KBM-7 (cell line): ENCODE results near the gene CDH23.
A peak's percentile ranks its signal among the peaks of the same experiment; 100 is the strongest.

ENCODE experiments used
- DNase-seq: peaks from one replicate; pipeline ENCODE4 v3.0.0-alpha.2; 2015
- in situ Hi-C: fragments of 300-500 bp; cut with MboI; formaldehyde crosslinking; loops from 2 replicates; pipeline ENCODE4 v1.14.3; 2020; ENCODE audit warnings: low sequenced_read_pairs, low pct_unique_long_range_greater_than_20kb, mixed read lengths

CDH23 gene

GRCh38 chr10:71788954-71789353, 392.2 kb downstream of the CDH23 start:
- DNase-seq, result no peak
- in situ Hi-C loops, result no loop called here

- no peak for DNase-seq
- in situ Hi-C loops, result no loop called here
These were observed 393.2 kb downstream of the CDH23 start for GRCh38 chr10:71789871-71790270.

DNA sequence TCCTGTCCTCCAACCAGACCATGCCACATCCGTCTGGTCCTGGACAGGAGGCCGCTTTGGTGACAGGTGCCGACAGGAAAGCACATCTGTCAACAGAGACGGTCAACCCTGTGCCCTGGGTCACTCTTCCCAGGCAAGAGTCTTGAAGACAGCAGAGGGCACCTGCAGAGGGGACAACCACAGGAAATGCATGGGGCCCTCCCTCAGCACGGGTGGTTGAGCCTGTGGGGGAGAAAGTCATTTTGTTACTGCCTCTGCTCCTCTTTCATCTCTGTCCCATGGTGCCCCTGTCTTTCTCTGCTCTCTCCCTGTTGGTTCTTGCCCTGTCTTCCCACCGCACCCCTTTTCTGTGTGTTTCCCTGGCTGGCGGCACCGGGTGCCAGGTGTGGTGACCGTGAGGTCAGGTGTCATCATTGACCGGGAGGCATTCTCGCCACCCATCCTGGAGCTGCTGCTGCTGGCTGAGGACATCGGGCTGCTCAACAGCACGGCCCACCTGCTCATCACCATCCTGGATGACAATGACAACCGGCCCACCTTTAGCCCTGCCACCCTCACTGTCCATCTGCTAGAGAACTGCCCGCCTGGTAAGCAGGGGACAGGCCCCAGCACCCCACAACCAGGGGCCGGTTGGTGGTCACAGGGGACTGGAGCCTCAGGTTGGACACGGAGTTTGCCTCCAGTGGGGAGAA, 394.2 kb downstream of the CDH23 start:
- peak; percentile 44 for DNase-seq
- in situ Hi-C loops, result no loop called here

GRCh38 chr10:71795248-71795647, 398.5 kb downstream of the CDH23 start:
- in situ Hi-C loops, result no loop called here
- peak; percentile 61 for DNase-seq

DNA sequence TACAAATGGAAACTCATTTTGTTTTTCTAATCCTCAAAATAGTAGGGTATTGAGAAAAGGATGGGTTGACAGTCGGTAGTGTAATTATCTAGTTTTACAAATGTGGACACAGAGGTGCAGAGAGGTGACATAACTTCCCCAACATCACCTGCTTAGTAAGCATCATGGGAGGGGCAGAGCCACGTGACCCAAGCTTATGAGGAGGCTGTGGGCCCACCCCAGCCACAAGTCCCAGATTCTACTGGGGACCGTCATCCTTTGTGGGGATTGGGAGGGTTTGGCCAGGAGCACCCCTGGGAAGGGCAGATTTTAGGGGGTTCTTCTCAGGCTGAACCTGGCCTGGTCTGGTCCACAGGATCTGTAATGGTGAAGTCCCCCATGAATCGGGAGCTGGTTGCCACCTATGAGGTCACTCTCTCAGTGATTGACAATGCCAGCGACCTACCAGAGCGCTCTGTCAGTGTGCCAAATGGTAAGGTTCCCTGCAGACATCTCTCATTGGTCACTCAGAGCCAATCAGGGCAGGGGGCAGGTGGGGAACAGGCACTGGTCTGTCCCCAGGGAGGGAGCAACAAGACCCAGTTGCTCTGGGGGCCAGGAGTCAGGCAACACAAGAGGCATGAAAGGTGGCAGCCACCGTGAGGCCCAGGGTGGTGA, 400.2 kb downstream of the CDH23 start:
- no peak for DNase-seq
- in situ Hi-C loops, result no loop called here

DNA sequence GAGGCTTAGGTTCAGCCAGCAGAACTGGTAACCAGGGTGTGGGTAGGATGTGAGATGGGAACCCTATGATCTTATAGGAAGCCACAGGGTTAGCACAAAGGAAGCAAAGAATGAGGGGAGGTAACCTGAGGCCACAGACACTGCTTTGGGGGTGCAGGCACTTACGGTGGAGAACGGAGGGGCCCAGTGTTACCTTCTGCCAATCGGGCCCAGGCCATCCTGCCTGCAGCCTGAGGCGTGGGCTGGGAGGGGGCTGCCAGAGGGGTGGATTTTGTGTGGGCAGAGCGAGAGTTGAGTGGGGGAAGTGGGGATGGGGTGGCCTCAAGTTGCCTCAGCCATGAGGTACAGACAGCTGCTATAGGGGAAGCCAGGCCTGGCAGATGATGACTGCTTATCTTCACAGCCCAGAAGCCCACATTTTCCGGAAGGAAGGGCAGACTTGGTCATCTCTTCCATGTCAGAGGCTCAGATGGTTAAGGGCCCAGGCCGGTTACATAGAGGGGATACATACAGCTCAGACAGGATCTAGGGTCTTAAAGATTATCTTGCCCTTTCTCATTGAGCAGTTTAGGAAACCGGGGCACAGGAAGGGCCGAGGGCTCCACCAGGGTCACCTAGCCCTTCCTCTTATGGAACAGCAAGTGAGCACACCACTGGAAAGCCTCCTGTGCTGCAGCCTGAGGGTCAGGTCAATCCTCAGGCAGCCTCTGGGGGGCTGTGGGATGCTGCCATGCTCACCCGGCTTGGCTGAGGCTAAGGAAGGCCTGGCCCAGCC, 401.0 kb downstream of the CDH23 start:
- in situ Hi-C loops, result no loop called here

GRCh38 chr10:71798308-71798624, 401.5 kb downstream of the CDH23 start:
- in situ Hi-C loops, result no loop called here
- no peak for DNase-seq

More for the DNA sequence above, 401.0 kb downstream of the CDH23 start:
- peak; percentile 94 for DNase-seq

- in situ Hi-C loops, result no loop called here
These were observed 402.4 kb downstream of the CDH23 start for GRCh38 chr10:71799112-71799511.

GRCh38 chr10:71799608-71800453, 403.1 kb downstream of the CDH23 start:
- in situ Hi-C loops, result no loop called here
- no peak for DNase-seq

More at GRCh38 chr10:71799112-71799511, 402.4 kb downstream of the CDH23 start:
- no peak for DNase-seq

- peak; percentile 80 for DNase-seq
- in situ Hi-C loops, result no loop called here
These were observed 404.6 kb downstream of the CDH23 start for GRCh38 chr10:71801361-71801760.

DNA sequence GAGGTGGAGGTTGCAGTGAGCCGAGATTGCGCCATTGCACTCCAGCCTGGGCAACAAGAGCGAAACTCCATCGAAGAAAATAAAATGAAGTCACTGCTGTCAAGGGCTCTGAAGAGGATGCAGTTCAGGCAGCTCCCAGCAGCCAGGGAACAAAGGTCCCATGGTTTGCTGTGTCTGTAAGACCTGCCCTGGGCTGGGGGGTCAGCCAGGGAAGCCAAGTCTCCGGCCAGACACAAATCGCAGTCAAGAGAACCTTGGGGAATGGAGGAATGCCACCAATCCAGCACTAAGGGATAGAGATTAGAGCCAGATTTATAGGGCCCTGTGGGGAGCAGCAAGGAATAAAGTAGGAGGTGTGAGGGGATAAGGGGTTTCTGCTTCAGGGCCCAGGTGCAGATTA, 405.5 kb downstream of the CDH23 start:
- in situ Hi-C loops, result no loop called here
- DNase-seq, result no peak

DNA sequence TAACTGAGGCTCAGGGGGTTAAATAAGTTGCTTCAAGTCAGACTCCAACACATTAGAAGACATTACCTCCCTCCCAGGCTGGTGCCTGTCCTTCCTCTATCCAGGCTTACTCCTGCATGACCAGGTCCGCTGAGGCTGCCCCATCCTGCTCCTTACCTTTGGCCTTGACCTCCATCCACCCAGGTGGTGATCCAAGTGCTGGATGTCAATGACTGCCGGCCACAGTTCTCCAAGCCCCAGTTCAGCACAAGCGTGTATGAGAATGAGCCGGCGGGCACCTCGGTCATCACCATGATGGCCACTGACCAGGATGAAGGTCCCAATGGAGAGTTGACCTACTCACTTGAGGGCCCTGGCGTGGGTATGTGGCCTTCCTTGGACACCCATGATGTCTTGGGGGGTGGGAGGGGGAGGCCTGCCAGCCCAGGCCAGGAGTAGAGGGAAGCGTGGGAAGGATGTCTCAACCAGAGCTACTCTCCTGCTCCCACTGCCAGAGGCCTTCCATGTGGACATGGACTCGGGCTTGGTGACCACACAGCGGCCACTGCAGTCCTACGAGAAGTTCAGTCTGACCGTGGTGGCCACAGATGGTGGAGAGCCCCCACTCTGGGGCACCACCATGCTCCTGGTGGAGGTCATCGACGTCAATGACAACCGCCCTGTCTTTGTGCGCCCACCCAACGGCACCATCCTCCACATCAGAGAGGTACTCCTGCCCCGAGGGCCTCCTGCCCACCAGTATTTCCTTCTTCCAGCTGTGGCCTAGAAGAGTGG, 406.2 kb downstream of the CDH23 start:
- DNase-seq, result no peak
- in situ Hi-C loops, result no loop called here

- in situ Hi-C loops, result no loop called here
- DNase-seq, result peak; percentile 96
These were observed 407.4 kb downstream of the CDH23 start for GRCh38 chr10:71804077-71804476.

DNA sequence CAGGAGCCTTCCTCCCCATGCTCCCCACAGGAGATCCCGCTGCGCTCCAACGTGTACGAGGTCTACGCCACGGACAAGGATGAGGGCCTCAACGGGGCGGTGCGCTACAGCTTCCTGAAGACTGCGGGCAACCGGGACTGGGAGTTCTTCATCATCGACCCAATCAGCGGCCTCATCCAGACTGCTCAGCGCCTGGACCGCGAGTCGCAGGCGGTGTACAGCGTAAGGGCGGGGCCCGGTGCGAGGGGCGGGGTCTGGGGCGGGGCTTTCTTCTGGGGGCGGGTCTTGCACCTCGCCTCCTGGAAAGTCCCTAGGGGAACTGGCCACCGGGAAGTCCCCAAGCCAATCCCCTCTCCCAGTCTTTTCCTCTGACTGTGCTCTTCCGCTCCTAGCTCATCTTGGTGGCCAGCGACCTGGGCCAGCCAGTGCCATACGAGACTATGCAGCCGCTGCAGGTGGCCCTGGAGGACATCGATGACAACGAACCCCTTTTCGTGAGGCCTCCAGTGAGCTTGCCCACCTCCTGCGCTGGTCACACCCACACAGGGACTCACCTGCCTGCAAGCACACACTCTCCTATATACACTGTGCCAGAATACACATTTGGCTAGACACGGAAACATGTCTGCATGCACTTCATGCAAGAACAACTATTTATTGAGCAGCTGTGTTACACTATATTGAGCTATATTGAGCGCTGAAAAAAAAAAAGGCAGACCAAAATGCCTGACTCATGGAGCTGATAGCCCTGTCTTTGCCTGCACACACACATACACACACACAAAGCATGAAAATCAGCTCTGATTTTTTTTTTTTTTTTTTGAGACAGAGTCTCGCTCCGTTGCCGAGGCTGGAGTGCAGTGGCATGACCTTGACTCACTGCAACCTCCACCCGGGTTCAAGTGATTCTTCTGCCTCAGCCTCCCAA, 409.3 kb downstream of the CDH23 start:
- in situ Hi-C loops, result no loop called here
- no peak for DNase-seq

DNA sequence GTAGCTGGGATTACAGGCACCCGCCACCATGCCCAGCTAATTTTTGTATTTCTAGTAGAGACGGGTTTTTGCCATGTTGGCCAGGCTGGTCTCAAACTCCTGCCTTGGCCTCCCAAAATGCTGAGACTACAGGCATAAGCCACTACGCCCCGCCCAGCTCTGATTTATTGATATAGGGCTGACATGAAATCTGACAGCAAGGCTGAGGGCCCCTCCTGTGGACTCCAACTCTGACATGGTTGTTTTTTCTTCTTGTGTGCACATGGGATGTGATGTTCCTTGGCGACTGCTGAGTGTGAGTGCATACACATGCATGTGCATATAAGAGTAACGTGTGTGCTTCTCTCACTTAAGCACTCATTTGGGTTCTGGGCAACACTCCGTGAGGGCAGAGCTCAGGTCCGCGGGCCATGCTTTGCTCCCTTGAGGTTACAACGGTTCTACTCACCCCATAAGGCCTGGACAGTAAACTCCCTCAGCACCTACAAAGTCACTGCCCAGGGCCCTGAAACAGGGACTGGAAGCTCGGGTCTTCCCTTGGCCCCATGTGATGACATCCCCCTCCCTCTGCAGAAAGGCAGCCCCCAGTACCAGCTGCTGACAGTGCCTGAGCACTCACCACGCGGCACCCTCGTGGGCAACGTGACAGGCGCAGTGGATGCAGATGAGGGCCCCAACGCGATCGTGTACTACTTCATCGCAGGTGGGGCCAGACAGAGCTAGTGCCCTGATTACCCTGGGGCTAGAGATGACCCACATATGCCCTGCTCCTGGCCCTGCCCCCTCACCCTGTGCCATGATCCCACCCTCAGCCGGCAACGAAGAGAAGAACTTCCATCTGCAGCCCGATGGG, 410.2 kb downstream of the CDH23 start:
- no peak for DNase-seq
- in situ Hi-C loops, result no loop called here

DNA sequence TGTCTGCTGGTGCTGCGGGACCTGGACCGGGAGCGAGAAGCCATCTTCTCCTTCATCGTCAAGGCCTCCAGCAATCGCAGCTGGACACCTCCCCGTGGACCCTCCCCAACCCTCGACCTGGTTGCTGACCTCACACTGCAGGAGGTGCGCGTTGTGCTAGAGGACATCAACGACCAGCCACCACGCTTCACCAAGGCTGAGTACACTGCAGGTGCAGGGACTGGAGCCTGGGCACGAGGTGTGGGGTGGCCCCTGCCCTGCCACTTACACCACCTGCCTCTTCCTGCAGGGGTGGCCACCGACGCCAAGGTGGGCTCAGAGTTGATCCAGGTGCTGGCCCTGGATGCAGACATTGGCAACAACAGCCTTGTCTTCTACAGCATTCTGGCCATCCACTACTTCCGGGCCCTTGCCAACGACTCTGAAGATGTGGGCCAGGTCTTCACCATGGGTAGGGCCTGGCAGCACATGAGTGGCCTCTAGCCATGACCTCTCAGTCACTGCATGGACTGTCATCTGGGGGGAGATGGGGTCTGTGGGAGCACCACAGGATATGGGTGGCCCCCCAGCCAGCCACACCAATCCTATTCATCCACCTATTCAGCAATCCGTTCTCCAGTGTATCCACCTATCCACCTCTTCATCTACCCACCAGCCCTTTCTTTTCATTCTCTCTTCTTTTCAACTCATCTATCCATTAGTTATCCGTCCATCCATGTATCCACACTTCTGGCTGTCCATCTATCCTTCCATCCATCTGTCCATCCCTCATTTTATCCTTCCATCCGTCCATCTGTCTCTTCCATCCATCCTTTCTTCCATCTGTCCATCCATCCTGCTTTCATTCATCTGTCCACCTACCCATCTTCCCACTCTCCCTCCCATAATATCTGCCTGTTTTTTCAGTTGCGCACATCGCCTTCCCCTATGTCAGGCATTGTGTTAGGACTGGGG, 411.1 kb downstream of the CDH23 start:
- no peak for DNase-seq
- in situ Hi-C loops, result no loop called here
